T-helper 9 cell (primary cell): ENCODE results near the gene RGS6.

Experiments
- DNase-seq: peaks from one replicate; pipeline ENCODE4 v3.0.0-alpha.2; 2020

The RGS6 gene

DNA sequence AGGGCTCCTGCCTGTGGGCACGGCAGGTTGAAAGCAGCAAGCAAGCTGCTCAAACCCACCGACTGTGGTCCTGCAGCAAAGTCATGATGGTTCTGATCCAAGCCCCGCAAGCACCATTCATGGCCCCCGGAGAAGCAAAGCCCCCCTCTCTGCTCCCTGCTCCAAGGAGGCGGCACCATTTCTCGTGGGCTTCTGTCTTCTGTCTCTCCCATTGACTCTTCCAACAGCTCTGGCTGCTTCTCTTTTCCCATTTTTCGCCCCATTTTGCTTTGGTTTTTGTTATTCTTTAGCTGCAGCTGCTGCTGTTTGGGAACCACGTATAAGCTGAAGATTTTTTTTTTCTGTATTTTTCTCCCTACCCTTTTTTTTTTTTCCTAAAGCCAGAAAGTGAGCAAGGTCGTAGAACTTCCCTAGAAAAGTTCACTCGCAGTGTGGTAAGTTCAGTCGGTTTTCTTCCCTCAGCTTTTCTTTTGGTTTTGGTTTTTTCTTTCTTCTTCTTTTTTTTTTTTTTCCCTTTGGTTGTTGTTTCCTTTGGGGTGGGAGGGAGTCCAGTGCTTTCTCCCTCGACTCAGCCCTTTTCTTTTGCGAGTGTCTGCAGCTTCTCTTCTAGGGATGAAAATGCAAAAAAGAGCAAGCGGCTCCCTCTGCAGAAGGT is 607.6 kb downstream of the RGS6 start:
- DNase-seq = no peak

DNA sequence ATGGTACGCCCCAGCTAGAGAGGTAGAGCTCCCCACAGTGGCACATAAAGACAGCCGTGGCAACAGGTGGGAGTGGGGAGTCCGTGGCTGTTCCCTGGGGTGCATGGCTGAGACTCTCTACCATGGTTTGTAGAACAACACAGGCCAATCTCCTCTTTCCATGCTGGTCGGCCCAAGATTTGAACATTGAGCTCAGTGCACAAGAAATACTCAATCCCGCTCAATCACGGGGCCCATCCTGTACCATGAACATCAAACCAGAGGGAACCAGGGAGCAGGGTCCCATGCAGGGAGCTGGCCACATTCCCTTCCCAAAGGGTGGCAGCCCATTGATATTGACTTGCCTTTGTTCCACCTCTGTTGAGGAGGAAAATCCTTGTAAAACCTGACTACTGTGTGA is 608.6 kb downstream of the RGS6 start:
- no peak for DNase-seq

DNA sequence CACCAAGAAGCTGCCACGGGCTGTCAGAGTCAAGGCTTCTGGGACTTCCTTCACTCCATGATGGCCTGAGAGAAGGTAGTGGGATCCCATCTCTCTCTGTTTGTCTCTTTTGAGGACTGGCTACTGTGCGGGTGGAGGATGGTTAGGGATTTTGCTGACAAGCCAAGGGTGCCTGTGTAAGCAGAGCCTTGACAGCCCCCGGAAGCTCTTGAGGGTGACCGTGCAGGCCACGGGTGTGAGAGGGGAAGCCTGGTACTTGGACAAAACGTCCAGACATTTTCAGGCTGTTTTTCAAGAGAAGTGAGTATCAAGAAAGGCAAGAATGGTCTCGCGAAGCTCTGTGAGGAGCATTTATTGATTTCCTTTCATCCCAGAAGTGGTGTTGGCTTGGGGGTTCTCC is 609.3 kb downstream of the RGS6 start:
- no peak for DNase-seq

DNA sequence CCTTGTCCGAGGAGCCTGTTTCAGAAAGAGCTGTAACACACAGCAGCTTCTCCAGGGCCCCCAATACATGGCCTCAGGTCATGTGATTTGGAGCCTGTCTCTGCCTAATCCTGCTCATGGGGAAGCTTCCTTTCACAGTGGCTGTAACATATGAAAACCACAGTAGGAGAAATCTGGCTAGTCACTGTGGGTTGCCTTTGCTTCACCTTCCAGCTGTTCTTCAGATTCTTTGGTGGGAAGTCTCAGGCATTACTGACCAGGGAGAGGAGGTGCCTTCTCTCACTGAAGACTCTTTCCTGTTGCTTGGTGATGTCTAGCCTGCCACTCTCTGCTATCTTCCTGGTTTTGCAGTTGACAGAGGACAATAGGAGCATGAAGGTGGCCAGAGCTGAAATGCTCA is 611.1 kb downstream of the RGS6 start:
- DNase-seq = no peak

DNA sequence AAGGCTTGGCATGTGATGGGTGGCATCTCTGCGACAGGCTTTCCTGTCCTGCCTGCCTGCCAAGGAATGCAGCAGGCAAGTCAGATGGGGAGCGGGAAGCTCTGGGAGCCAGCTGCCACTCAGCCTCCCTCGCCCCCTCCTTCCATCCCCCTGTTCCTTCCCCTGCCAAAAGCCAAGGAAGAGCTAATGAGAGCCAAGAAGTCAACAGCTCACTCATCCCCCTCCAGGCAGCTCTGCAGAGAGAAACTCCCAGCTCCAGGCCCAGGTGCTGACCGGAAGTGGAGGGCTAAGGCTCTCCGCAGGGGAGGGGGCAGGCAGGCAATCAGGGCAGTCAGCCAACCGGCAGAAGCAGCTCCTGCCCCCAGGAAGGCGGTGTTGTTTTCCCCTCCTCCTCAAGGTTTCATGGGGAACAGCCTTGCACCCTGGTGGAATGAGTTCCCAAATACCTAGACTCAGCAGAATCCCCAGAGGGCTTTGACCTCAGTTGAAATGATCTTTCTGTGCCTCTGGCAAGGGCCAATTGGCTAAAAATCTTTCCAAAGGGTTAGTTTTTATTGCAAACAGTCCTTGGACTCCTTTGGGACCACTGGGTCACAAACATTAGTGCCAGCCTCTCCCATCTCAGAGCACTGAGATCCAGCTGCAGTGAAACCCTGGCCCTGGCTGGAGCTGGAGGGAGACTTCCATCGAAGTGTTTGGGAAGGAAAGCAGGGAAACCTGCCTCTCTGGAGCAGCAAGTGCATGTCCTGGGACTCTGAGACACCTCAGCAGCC is 612.6 kb downstream of the RGS6 start:
- no peak for DNase-seq

DNA sequence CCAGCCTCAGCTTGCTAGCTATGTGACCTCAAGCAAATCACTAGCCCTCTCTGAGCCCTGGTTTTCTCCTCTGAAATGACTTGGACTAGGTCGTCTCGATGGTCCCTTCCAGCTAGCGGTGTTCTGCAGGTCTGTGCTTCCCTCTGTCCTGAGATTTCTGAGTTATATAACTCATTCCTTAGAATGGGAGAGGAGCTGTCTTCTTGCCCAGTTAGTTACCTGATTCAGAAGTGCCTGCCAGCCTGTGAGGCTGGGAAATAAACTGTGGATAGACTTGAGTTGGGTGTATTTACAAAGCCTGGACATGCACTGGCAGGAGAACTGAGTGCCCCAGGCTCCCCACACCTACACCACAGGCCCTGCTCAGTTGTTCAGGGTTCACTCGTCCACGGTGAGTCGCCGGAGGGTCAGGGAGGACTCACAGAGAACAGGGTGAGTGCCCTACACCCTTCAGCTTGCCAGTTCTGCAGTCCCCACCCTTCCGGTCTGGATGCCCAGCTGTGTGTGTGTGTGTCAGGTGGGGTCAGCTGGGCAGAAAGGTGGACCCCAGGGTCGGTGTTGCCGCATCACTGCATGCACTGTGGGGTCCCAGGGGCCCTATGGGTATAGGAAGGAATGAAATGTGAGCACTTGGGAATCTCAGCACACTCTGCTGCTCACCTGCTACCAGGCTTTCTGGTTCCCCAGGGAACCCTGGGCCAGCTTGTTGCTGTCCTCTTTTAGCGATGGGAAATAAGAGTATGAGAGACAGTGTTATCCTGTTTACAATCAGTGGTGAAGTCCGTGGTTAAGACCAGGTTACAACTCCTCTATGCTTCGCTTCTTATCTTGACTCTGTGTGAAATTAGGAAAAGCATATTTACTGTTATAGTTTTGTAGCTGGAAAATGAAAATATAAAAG is 613.4 kb downstream of the RGS6 start:
- DNase-seq = no peak

DNA sequence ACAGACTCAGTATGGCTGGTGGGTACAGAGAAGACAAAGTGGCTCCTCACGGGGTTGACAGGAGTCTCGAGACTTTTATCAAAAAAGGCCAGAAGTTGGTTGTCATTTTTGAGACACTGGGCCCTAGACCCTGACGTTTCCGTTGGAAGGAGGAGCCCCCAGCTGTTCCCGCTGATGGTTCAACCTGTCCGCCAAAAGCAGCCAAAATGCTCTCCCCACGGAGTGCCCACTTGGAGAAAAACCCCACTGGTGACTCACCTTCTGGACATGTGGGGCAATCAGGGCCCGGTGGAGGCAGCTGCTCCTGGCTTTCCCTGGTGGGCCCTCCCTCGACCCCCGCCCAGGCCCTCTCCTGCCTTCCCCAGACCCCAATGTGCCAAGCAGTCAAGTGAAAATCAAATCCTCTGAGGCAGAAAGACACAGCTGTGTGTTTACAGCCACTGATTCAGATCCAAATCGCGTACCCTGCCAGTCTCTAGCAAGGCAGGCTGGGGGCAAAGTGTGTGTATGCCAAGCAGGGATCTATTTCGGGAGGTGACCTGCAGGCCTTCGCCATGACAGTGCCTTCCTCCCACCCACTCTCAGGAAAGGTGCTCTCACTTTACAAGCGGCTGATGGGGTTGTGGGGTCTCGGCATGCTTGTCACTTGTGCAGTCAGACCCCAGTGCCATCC is 614.3 kb downstream of the RGS6 start:
- no peak for DNase-seq

DNA sequence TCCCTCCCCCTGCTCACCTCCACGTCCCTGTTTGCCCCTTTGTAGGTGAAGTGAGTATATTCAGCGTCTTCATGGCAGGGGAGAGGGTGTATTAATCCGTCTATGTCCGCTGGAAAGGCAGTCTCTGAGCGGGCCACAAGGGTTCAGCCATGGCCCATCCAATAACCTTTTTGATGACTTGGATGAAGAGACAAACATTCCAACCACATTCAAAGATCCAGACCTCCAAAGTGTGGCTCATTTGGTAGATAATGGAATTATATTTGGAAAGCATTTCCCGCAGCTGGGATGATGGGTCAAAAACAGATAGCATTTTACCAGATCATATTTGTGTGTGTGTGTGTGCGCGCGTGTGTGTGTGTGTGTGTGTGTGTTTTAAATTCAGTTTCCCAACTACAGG is 615.8 kb downstream of the RGS6 start:
- no peak for DNase-seq

DNA sequence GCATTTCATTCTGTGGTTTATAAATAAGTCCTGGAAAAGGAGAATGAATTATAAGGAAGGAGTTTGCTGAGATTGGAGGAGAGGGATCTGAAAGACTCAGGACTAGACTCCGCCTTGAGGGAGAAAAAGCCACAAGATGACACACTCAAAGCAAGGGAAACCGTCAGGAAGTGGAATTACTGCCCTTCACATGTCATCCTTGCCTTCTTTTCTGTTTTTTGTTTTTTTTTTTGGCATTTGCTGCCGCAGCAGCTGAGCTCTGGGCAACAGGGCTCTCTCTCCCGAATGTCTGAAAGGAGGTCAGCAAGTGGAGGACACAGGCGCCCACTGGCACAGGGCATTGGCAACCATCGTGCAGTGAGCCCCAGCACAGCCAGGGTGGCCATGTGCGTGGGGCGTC is 616.8 kb downstream of the RGS6 start:
- DNase-seq = no peak

DNA sequence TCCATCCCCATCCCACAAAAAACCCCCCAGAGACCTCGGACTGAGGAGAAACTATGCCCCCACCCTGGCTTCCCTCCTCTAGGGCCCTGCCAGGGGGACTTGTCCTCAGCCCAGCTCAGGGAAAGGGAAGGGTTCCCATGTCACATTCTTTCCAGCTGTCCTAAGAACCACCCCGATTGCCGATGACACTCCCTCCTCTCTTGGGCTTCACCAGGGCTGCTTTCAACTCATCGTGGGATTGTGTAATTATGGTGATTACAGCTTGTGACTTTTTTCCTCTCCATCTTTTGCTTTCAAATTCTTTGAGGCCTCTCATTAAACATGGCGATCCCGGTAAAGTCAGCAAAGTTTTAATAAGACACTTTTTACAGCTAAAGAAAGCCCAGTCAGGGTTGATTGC is 617.6 kb downstream of the RGS6 start:
- DNase-seq = no peak

DNA sequence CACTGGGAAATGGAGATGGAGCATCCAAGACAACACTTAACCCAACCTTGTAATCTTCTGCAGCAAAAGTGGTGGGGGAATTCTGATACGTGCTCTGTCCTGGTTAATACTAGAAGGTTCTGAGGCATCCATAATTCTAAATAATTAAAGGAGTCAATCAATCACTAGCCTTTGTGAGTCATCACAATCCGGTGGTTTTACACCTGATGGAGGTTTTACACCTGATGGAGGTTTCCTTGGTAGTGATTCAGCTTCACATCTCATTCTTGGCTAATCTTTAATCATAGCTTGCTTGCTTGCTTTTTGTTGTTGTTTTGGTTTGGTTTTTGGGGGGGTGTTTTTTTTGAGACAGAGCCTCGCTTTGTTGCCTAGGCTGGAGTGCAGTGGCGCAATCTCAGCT is 618.3 kb downstream of the RGS6 start:
- DNase-seq = no peak

DNA sequence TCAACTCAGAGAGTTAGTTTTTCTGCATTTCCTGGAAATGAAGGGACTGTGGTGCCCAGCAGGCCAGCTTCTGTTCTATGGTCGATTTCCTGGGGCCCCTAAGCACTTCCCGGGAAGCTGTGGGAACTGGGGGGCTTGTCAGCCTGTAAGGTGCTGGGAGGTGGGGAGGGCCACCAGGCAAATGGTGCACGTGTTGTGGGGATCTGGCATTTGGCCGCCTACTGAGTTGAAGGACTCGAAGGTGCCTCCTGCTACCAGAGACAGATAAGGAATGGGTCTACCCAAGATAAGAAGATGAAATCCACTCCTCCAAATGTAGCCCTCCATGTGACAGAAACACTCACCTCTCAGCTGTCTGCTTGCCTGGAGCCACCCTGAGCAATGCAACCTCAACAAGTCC is 620.0 kb downstream of the RGS6 start:
- no peak for DNase-seq

DNA sequence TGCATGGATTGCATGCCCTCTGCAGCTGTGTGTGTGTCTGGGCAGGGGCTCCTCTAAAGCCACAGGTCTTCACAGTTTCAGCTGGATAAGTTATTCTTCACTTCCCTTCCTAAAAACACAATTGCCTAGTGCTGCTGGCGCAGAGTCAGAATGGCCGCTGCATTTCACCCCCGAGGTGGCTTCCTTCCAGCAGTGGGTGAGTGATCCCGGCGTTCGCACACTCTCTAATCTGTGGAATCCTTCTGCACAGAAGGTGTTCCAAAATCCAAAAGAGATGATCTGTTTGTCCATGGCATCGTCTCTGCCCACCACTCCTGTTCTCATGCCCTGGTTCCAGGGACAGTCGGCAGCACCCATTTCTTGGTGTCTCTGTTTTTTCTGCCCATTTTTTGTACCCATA is 620.9 kb downstream of the RGS6 start:
- DNase-seq = no peak

DNA sequence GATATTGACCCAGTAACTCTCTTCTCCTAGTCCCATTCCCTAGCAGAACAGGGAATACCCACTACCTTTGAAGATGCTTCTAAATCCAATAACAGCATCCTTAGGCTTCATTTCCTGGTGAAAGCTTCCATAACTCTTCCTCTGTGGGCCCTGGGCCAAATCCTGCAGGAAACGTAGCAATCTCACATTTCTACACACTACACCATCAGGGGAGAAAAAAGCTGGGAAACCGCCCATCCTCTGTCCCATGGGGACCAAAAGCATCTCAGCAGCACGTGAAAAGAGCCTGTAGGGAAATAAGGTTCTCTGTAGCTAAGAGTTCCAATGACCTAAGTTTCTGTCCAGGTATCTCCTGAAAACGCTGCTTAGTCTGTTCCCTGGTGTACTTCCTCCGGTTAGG is 621.4 kb downstream of the RGS6 start:
- DNase-seq = no peak

DNA sequence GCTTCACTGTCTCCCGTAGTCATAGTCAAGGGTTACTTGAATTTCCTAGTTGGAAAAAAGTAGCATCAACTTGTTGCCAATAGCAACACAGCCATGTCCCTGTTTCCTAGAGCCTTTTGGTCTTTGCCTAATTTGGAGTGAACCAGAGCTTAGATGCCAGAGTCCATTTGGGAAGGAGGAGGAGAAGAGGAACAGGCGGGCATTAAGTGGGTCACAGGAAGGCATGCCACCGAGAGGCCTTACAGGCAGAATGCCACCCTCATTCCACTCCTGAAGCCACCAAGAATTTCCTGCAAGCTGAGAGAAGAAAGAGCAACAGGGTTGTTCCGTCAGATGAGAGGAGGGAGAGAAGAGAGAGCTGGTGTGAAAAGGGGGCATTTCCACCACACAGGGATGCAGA is 622.2 kb downstream of the RGS6 start:
- DNase-seq = no peak

DNA sequence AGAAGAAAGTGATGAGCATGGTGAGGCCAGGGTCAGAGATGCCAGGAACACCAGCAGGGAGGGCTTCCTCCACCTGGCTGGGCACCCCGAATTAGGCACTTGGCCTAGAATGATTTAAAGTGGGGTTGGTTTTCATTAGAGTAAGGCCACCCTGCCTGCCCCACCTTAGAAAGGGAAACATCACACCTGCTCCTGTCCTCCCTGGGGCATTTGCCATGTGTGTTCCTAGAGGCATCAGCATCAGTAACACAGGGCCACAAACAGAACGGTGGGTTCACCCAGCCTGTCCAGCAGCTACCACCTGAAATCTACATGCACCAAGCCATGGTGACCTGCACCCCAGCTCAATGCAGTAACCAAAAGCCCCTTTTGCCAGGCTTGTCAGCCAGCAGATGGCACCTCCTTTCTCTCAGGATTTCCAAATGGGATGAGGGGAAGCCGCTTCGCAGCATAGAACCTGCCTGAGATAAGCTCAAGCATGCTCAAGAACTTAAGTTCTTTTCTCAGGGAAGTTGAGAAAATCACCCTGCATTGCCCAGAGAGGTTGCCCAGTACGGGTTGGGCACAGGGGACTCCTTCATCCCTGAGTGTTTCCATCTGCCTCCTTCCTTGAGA is 622.9 kb downstream of the RGS6 start:
- DNase-seq = no peak

DNA sequence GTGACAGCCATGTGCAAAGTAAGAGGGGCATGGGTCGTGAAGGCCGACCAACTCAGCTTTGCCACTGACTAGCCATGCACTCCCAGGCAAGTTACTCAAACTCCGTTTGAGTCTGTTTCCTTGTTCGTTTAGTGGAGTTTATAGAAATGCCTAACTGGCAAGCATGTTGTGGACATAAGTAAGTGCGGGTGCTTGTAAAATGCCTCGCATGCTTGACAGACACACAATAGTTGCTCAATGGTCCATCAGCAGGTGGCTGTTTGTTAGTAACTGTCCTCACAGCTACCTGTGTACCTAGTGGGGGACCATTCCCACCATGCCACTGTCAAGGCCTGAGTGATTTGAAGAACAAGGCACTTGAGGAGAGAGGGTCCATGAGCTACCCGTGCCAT is 623.4 kb downstream of the RGS6 start:
- no peak for DNase-seq

DNA sequence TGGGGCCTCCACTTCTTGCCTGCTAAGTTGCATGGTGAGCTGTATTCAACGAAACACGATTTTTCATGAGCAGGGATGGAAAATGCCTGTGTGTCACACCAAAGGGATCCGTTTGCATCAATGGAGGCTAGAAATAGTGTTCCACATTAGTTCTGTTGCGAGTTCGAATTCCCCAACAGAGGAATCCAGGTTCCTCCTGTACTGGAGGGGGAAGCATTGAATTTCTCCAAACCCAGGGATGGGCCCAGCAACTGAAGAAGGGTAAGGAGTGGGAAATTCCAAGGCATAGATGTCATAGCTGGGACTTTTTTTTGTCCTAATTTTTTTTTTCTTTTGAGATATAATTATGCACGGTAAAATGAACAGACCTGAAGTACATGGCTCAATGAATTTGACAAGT is 625.4 kb downstream of the RGS6 start:
- no peak for DNase-seq

DNA sequence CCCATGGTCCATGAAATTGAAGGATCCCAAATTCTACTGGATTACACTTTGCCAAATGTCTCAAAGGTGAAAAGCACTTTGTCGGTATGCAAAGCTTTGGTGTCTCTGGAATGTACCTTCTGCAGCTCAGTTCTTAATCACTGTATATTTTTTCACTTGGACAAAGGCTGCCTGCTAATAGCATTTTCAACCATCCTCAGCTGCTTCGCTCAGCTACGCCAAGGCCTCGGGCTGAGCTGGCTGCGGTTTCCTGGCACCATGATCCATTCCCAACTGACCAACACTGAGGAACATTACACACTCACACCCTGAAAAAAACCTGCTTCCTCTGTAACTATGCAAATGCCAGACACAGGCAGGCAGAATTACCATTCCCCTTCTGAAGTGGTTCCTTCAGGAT is 626.5 kb downstream of the RGS6 start:
- DNase-seq = no peak

DNA sequence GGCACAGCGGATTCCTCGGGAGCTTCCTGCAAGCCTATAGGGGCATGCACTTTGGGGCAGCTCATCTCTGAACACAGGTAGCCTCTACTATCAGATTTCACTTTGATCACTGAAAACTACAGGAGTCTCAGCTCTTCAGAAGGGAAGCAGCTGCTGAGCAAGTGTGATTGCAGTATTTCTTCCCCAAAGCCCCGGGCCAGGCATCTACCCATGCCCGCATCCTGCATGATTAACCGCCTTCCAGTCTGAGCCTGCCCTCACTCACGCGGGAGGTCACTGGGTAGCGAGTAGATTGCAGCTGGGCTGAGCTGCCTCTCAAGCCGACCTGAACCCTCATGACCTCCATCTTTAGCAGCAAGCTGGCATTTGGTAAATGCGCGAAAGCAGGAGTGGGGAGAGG is 627.0 kb downstream of the RGS6 start:
- DNase-seq = no peak

DNA sequence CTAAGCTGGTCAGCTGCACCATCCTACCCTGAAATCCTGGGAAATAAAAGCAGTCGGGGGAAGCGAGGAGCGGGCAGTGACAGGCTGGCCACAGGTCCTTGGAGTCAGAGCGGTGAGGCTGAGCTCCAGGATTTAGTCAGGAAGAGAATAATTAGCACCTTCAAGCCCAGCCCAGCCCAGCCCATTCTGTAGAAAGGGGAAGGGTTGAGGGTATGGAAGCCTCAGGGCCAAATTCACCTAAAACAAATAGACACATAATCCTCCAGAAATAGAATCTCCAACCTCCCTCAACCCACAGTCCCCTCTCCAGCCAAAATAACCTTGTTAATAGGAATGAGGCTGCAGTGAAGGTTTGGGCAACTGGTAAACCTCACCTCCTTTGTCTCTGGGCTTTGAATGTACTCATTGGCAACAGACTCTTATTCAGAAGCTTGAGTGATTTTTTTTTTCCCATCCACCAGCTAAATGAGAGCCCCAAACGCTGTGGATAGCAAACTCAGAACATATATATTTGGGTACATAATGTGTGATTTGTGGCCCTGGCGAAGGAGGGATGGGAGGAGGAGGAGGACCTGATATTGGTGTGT is 627.5 kb downstream of the RGS6 start:
- no peak for DNase-seq

DNA sequence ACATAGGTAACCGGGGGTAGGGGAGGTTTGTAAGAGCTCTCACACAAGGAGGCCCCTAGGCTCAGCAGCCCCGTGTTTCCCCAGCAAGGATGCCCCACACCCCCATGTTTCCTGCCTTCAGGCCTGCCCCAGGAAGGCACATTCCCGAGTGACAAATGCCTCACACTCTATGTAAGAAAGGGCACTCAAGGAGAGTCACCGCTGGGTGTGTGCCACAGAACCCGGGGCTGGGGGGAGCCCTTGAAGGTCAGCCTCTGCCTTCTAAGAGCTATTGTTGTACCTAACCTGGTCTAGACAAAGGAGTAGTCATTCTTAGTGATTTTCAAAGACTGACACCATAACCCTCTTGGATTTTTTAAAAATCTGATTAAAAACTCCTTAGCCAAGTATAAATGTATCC is 628.1 kb downstream of the RGS6 start:
- no peak for DNase-seq
